ENCODE data around the gene CABLES1.

Gene CABLES1

DNA sequence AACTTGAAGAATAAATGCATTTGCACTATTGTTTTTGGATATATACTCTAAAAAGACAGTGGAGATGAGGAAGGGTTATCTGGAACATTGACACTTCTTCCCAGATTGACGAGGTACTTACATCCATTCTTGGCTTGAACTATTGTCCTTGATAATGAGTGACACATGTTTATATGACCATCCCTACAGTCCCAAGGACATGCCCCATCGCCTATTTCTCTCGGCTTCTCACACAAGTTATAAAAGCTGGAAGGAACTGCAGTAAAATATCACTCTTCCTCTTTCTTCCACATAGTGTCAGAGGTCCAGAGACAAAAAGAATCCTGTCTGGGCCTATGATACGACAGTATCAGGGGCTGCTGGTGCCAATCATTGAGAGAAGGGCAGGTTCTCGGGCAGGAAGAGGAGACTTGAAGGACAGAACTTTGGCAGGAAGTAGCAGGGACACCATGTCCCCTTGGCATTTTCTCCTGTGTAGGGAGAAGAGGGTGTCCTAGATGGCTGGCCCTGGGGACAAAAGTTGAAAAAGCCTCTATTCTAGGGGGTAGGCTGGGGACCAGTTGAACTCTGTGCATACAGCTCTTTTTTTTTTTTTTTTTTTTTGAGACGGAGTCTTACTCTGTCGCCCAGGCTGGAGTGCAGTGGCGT lies 5.8 kb upstream of the CABLES1 start:
- peaks cover 6% of the 10 kb centered on the region for H3K4me1 Mint-ChIP-seq (ENCODE audit: low read depth)
- H3K9me3 Mint-ChIP-seq (ENCODE audit: low read depth) = no peaks in the 10 kb centered on the region
- no peak overlapping the region for H3K27ac Mint-ChIP-seq
- H3K27me3 Mint-ChIP-seq = peaks cover 11% of the 10 kb centered on the region
- H3K36me3 Mint-ChIP-seq = no peaks in the 10 kb centered on the region
- no peak overlapping the region for H3K4me3 Mint-ChIP-seq

GRCh38 chr18:23131693-23132319 lies 3.5 kb upstream of the CABLES1 start:
- Mint-ChIP-seq H3K27me3 (peaks cover 14% of the 10 kb centered on the region), H3K9me3 (ENCODE audit: low read depth) (no peaks in the 10 kb centered on the region), H3K36me3 (no peaks in the 10 kb centered on the region), H3K4me3 (no peak overlapping the region), H3K27ac (no peak overlapping the region), H3K4me1 (ENCODE audit: low read depth) (peaks cover 10% of the 10 kb centered on the region)

GRCh38 chr18:23133860-23134779 lies 1.2 kb upstream of the CABLES1 start:
- peaks cover 26% of the 10 kb centered on the region for H3K27me3 Mint-ChIP-seq
- H3K4me1 Mint-ChIP-seq (ENCODE audit: low read depth) = peaks cover 14% of the 10 kb centered on the region
- H3K9me3 Mint-ChIP-seq (ENCODE audit: low read depth) = no peaks in the 10 kb centered on the region
- H3K36me3 Mint-ChIP-seq = no peaks in the 10 kb centered on the region
- H3K27ac Mint-ChIP-seq = peak overlapping the region; percentile 38
- peak overlapping the region; percentile 79 for H3K4me3 Mint-ChIP-seq

DNA sequence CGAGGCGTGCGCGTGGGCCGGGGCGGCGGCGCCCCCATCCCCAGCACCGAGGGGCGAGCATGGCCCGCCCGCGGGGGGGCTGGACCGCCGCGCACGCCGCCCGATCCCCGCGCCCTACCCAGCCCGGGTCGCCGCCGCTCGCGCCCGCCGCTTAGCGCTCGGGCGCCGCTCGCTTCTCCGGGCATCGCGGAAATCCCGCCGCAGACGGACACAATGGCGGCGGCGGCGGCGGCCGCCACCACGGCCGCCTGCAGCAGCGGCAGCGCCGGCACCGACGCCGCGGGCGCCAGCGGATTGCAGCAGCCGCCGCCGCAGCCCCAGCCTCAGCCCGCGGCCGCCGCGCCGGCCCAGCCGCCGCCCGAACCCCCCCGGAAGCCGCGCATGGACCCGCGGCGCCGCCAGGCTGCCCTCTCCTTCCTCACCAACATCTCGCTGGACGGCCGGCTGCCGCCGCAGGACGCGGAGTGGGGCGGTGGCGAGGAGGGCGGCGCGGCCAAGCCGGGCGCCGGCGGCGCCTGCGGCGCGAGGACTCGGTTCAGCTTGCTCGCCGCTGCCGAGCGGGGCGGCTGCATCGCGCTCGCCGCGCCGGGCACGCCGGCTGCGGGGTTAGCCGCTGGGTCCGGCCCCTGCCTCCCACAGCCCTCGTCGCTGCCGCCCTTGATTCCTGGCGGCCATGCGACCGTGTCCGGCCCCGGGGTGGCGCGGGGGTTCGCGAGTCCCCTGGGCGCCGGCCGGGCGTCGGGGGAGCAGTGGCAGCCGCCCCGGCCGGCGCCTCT lies 453 bp downstream of the CABLES1 start:
- Mint-ChIP-seq H3K27ac (no peak overlapping the region), H3K36me3 (no peaks in the 10 kb centered on the region), H3K4me1 (ENCODE audit: low read depth) (peaks cover 14% of the 10 kb centered on the region), H3K9me3 (ENCODE audit: low read depth) (no peaks in the 10 kb centered on the region), H3K27me3 (peaks cover 29% of the 10 kb centered on the region), H3K4me3 (no peak overlapping the region)

GRCh38 chr18:23136326-23137096 lies 1.2 kb downstream of the CABLES1 start:
- H3K36me3 Mint-ChIP-seq = no peaks in the 10 kb centered on the region
- peaks cover 29% of the 10 kb centered on the region for H3K27me3 Mint-ChIP-seq
- no peaks in the 10 kb centered on the region for H3K9me3 Mint-ChIP-seq (ENCODE audit: low read depth)
- H3K27ac Mint-ChIP-seq = no peak overlapping the region
- H3K4me1 Mint-ChIP-seq (ENCODE audit: low read depth) = peaks cover 14% of the 10 kb centered on the region
- H3K4me3 Mint-ChIP-seq = peak overlapping the region; percentile 72

GRCh38 chr18:23137097-23137635 lies 1.9 kb downstream of the CABLES1 start:
- peaks cover 25% of the 10 kb centered on the region for H3K27me3 Mint-ChIP-seq
- H3K4me1 Mint-ChIP-seq (ENCODE audit: low read depth) = peaks cover 14% of the 10 kb centered on the region

DNA sequence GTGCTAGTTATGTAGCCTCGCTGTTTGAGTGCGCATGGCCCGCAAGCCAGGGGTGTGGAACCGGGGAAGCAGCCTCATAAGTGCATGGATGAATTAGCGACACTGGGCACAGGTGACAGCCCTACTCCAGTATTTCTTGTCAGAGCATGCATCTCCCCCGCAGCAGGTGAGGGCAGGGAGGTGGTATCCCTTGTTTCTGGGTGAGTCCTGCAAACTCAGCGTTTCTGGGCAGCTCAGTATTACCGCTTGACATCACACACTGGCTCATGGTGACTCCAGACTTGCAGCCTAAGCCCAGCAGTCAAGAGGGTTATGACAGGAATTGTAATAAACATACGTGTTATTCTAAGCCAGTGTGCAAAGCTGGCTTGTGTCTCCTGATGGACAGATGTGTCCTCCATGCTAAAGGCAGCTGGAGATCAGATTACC lies 2.5 kb downstream of the CABLES1 start:
- no peaks in the 10 kb centered on the region for H3K9me3 Mint-ChIP-seq (ENCODE audit: low read depth)
- peaks cover 27% of the 10 kb centered on the region for H3K27me3 Mint-ChIP-seq
- no peak overlapping the region for H3K27ac Mint-ChIP-seq
- no peak overlapping the region for H3K4me3 Mint-ChIP-seq
- H3K36me3 Mint-ChIP-seq = no peaks in the 10 kb centered on the region
- peaks cover 14% of the 10 kb centered on the region for H3K4me1 Mint-ChIP-seq (ENCODE audit: low read depth)

More at GRCh38 chr18:23137097-23137635, 1.9 kb downstream of the CABLES1 start:
- Mint-ChIP-seq H3K9me3 (ENCODE audit: low read depth) (no peaks in the 10 kb centered on the region), H3K27ac (no peak overlapping the region), H3K4me3 (peak overlapping the region; percentile 72), H3K36me3 (no peaks in the 10 kb centered on the region)

GRCh38 chr18:23138471-23138870 lies 3.2 kb downstream of the CABLES1 start:
- no peaks in the 10 kb centered on the region for H3K9me3 Mint-ChIP-seq (ENCODE audit: low read depth)
- peaks cover 27% of the 10 kb centered on the region for H3K27me3 Mint-ChIP-seq
- no peak overlapping the region for H3K27ac Mint-ChIP-seq
- no peak overlapping the region for H3K4me3 Mint-ChIP-seq
- peaks cover 14% of the 10 kb centered on the region for H3K4me1 Mint-ChIP-seq (ENCODE audit: low read depth)
- H3K36me3 Mint-ChIP-seq = no peaks in the 10 kb centered on the region

GRCh38 chr18:23141104-23141999 lies 6.1 kb downstream of the CABLES1 start:
- peaks cover 16% of the 10 kb centered on the region for H3K27me3 Mint-ChIP-seq
- H3K4me1 Mint-ChIP-seq (ENCODE audit: low read depth) = peaks cover 4% of the 10 kb centered on the region
- H3K36me3 Mint-ChIP-seq = no peaks in the 10 kb centered on the region
- H3K4me3 Mint-ChIP-seq = no peak overlapping the region
- no peak overlapping the region for H3K27ac Mint-ChIP-seq
- no peaks in the 10 kb centered on the region for H3K9me3 Mint-ChIP-seq (ENCODE audit: low read depth)

GRCh38 chr18:23142251-23142929 lies 7.1 kb downstream of the CABLES1 start:
- no peak overlapping the region for H3K4me3 Mint-ChIP-seq
- no peak overlapping the region for H3K27ac Mint-ChIP-seq
- no peaks in the 10 kb centered on the region for H3K36me3 Mint-ChIP-seq
- H3K27me3 Mint-ChIP-seq = peaks cover 13% of the 10 kb centered on the region
- no peaks in the 10 kb centered on the region for H3K4me1 Mint-ChIP-seq (ENCODE audit: low read depth)
- no peaks in the 10 kb centered on the region for H3K9me3 Mint-ChIP-seq (ENCODE audit: low read depth)

DNA sequence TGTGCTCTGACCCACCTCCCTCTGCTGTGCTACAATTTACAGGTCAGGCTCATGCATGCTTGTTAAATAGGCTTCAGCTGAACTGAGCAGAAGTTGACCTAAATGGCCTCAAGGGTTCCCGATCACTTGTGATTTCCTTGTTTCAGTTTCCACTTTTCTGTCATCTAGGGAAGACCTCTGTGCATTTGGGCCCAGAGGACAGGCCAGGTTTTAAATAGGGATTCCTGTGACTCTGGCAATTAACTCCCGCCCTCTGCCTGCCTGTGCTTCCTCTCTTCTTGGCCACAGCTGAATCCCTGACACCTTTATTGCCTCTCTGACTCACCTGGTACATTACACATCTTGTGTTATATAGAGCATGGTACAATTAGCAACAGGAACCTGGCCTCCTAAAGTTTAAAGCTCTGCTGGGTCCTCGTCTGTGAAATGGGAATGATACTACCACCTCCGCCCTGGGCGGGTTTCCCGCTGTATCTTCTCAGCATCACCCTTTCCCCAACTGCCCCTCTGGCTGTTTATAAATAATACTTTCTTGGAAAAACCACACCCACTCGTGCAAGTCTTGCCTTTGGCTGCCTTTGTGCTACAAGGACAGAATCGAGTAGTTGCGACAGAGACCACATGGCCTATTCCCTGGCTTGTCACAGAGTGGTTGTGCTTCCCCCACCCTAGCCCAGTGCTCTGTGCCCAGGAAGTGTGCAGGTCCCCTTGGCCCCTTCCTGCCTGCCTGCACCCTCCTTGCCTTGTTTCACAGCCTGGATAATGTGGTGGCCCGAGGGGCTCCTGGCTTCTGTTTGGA lies 7.9 kb downstream of the CABLES1 start:
- Mint-ChIP-seq H3K27me3 (peaks cover 8% of the 10 kb centered on the region), H3K27ac (no peak overlapping the region), H3K4me1 (ENCODE audit: low read depth) (no peaks in the 10 kb centered on the region), H3K36me3 (no peaks in the 10 kb centered on the region), H3K4me3 (no peak overlapping the region), H3K9me3 (ENCODE audit: low read depth) (no peaks in the 10 kb centered on the region)

- Mint-ChIP-seq H3K36me3 (no peaks in the 10 kb centered on the region), H3K9me3 (ENCODE audit: low read depth) (no peaks in the 10 kb centered on the region), H3K4me1 (ENCODE audit: low read depth) (no peaks in the 10 kb centered on the region), H3K27ac (no peak overlapping the region), H3K4me3 (no peak overlapping the region), H3K27me3 (peaks cover 5% of the 10 kb centered on the region)
Observed at GRCh38 chr18:23143815-23144261, 8.6 kb downstream of the CABLES1 start.
